T-helper 1 cell treated with Interleukin-12 subunit alpha and Interleukin-12 subunit beta and Interleukin-4 antibody, amounts not matched to agents 30 μg/mL and 1 μg/mL, for 36 hours (primary cell): ENCODE results near the gene ATP10A.

Experiments used
- H3K27ac Mint-ChIP-seq: one replicate; pipeline ENCODE4 v1.8.0; 2021; ENCODE audit warnings: mild to moderate bottlenecking, mixed read lengths
- H3K27me3 Mint-ChIP-seq: one replicate; pipeline ENCODE4 v1.8.0; 2021; ENCODE audit warnings: low read depth, mixed read lengths
- H3K36me3 Mint-ChIP-seq: one replicate; pipeline ENCODE4 v1.8.0; 2021; ENCODE audit warnings: low read depth, mixed read lengths
- H3K4me1 Mint-ChIP-seq: one replicate; pipeline ENCODE4 v1.8.0; 2021; ENCODE audit warnings: low read depth, mixed read lengths
- H3K4me3 Mint-ChIP-seq: one replicate; pipeline ENCODE4 v1.8.0; 2021; ENCODE audit warnings: mild to moderate bottlenecking, moderate library complexity, mixed read lengths
- H3K9me3 Mint-ChIP-seq: one replicate; pipeline ENCODE4 v1.8.0; 2021; ENCODE audit warnings: mixed read lengths

The ATP10A gene

DNA sequence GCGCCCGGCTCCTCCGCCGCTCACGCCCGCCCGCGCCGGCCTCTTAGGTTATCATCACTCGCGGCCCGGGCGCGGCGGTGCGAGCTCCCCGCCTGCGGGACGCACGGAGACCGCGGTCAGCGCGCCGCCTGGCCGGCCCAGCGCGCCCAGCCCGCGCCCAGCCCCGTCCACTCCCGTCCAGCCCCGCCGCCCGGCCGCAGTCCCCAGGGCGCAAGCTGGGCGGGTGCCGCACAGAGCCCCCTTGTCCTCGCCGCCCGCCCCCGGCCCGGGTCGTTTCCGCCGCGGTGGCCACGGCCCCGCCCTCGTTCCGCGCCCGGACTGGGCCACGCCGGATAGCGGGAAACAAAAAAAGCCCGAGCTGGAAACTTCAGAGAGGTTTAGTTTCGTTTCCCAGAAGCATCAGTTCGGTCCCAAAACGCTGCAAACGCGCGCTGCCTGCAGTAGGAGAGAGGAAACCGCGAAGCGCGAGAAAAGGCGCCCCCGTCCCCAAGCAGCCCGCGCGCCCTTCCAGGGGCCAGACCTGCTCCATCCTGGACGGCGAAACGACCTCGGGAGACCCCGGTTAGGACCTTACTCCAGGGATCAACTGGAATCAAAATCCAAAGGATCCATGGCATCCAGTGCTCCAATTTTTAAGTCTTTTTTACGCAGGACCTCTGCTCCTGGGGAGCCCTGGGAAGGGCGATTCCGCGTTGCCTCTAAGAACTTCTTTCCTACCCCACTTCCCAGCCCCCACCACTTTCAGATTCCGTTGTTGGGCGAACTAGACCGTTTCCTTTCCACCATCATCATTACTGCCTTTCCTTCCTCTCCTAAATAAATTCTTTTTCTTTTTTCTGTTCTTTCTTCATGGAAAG is at the start of gene ATP10A:
Gene ATP10A (minus strand): TSS at position 217 of the 857 bp plus-strand sequence. CDS start 231 bp downstream, outside the sequence.
- Mint-ChIP-seq H3K4me1 (peaks cover 31% of the 10 kb centered on the region), H3K4me3 (peak within 1 kb of the TSS; percentile 95), H3K27ac (peak within 1 kb of the TSS; percentile 84), H3K27me3 (peaks cover 6% of the 10 kb centered on the region), H3K36me3 (peaks cover 25% of the 10 kb centered on the region), H3K9me3 (no peaks in the 10 kb centered on the region)

- Mint-ChIP-seq H3K9me3 (no peaks in the 10 kb centered on the region), H3K36me3 (no peaks in the 10 kb centered on the region), H3K4me1 (no peaks in the 10 kb centered on the region), H3K27ac (no peak overlapping the region), H3K4me3 (no peak overlapping the region), H3K27me3 (peaks cover 20% of the 10 kb centered on the region)
These were observed 48.9 kb upstream of the ATP10A start for GRCh38 chr15:25912035-25912434.

DNA sequence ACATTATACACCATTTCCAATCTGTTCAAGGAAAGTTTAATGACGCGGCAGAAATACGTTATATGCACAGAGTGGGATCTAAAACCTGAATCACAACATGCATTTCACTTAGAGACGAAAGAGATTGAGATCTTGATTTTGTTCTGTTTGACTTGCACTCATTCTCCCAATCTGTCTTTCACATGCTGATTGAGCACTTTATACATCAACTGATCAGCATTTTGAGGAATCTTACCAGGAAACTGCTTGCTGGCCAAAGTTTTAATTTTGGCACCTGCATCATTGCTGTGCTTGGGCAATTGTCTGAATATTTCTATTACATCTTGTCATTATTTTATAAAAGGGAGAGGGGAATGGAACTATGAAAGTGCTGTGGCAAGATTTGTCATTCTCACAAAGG is 47.7 kb upstream of the ATP10A start:
- Mint-ChIP-seq H3K4me3 (no peak overlapping the region), H3K27ac (no peak overlapping the region), H3K36me3 (no peaks in the 10 kb centered on the region), H3K9me3 (no peaks in the 10 kb centered on the region), H3K27me3 (peaks cover 12% of the 10 kb centered on the region), H3K4me1 (no peaks in the 10 kb centered on the region)

- no peaks in the 10 kb centered on the region for H3K9me3 Mint-ChIP-seq
- H3K27me3 Mint-ChIP-seq = peaks cover 12% of the 10 kb centered on the region
- no peaks in the 10 kb centered on the region for H3K36me3 Mint-ChIP-seq
- H3K4me3 Mint-ChIP-seq = no peak overlapping the region
- H3K27ac Mint-ChIP-seq = no peak overlapping the region
- no peaks in the 10 kb centered on the region for H3K4me1 Mint-ChIP-seq
These were observed 46.7 kb upstream of the ATP10A start for GRCh38 chr15:25909806-25910205.

DNA sequence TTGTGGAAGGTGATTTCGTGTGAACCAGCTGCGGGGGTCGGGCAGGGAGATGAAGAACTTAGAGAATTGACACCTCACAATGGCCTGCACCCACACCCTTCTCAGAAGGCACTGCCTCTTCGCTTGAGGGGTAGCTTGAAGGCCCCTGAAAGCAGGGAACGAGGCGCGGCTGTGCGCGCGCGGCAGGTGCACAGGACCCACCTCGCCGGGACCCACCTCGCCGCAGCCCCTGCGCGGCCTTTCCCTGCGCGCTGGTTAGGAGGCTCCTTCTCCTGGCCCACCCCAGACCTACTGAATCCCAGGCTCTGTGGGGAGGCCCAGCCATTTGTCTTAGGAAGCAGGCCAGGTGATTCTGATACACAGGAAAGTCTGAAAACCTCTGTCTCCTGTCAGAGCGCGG is 46.2 kb upstream of the ATP10A start:
- H3K9me3 Mint-ChIP-seq = no peaks in the 10 kb centered on the region
- no peaks in the 10 kb centered on the region for H3K36me3 Mint-ChIP-seq
- H3K4me1 Mint-ChIP-seq = no peaks in the 10 kb centered on the region

DNA sequence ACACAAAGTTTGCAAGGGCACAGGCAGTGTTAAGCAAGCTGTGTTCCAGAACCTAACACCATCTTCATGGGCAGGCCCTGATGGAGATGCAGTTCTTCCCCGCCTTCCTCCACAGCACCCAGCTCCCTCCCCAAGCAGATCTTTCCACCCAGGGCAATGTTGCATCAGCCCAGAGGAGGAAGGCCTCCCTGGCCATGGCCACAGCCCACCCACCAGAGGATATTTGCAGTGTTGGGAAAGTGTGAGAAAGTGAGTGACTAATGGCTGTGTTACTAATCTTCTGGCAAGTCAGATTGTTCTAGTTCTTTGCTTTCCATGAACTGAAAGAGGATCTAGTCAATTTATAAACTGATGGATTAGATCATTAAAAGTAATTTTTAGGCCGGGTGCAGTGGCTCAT is 42.0 kb upstream of the ATP10A start:
- Mint-ChIP-seq H3K36me3 (no peaks in the 10 kb centered on the region), H3K4me1 (peaks cover 6% of the 10 kb centered on the region), H3K27ac (no peak overlapping the region), H3K4me3 (no peak overlapping the region), H3K9me3 (no peaks in the 10 kb centered on the region), H3K27me3 (no peaks in the 10 kb centered on the region)

More for the DNA sequence above, 46.2 kb upstream of the ATP10A start:
- Mint-ChIP-seq H3K4me3 (no peak overlapping the region), H3K27ac (no peak overlapping the region), H3K27me3 (peaks cover 12% of the 10 kb centered on the region)

GRCh38 chr15:25903024-25903581 is 40.0 kb upstream of the ATP10A start:
- peaks cover 6% of the 10 kb centered on the region for H3K4me1 Mint-ChIP-seq
- H3K36me3 Mint-ChIP-seq = no peaks in the 10 kb centered on the region
- H3K27me3 Mint-ChIP-seq = no peaks in the 10 kb centered on the region
- no peaks in the 10 kb centered on the region for H3K9me3 Mint-ChIP-seq
- H3K4me3 Mint-ChIP-seq = no peak overlapping the region
- H3K27ac Mint-ChIP-seq = no peak overlapping the region

- H3K27ac Mint-ChIP-seq = no peak overlapping the region
These were observed 38.9 kb upstream of the ATP10A start for GRCh38 chr15:25901811-25902605.

GRCh38 chr15:25900901-25901300 is 37.8 kb upstream of the ATP10A start:
- Mint-ChIP-seq H3K9me3 (no peaks in the 10 kb centered on the region), H3K36me3 (no peaks in the 10 kb centered on the region), H3K27me3 (peaks cover 3% of the 10 kb centered on the region), H3K4me1 (peaks cover 6% of the 10 kb centered on the region), H3K27ac (no peak overlapping the region), H3K4me3 (no peak overlapping the region)

More at GRCh38 chr15:25901811-25902605, 38.9 kb upstream of the ATP10A start:
- Mint-ChIP-seq H3K9me3 (no peaks in the 10 kb centered on the region), H3K4me1 (peaks cover 6% of the 10 kb centered on the region), H3K4me3 (no peak overlapping the region), H3K27me3 (no peaks in the 10 kb centered on the region), H3K36me3 (no peaks in the 10 kb centered on the region)

DNA sequence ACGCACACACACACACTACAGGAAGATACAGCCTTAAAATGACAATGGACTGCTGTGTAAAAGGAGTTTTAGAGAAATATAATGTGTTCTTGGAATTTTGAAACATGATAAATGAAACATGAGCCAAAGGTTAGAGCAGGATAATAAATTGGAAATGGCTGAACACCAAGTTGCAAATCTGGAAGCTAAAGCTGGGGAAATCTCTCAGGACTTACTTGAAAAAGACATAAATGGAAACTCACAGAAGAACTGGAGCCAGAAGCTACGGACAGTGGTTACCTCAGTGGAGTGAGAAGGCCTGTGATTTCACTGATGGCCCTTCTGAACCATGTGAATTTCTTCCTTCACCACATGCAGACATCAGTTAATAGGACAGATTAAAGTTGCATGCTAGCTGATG is 37.3 kb upstream of the ATP10A start:
- no peaks in the 10 kb centered on the region for H3K9me3 Mint-ChIP-seq
- peaks cover 6% of the 10 kb centered on the region for H3K4me1 Mint-ChIP-seq
- peaks cover 3% of the 10 kb centered on the region for H3K27me3 Mint-ChIP-seq
- no peak overlapping the region for H3K4me3 Mint-ChIP-seq
- H3K36me3 Mint-ChIP-seq = no peaks in the 10 kb centered on the region
- no peak overlapping the region for H3K27ac Mint-ChIP-seq

DNA sequence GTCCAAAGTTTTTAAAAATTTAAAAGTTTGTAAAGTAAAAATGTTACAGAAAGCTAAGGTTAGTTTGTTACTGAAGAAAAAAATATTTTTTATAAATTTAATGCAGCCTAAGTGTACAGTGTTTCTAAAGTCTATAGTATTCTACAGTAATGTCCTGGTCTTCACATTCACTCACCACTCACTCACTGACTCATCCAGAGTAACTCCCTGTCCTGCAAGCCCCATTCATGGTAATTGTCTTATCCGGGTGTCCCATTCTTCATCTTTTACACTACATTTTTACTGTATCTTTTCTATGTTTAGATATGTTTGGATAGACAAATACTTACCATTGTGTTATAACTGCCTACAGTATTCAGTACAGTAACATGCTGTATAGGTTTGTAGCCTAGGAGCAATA is 36.7 kb upstream of the ATP10A start:
- Mint-ChIP-seq H3K36me3 (no peaks in the 10 kb centered on the region), H3K27me3 (peaks cover 7% of the 10 kb centered on the region), H3K9me3 (no peaks in the 10 kb centered on the region), H3K4me1 (peaks cover 6% of the 10 kb centered on the region), H3K4me3 (no peak overlapping the region), H3K27ac (no peak overlapping the region)

- Mint-ChIP-seq H3K9me3 (no peaks in the 10 kb centered on the region), H3K27ac (no peak overlapping the region), H3K27me3 (peaks cover 20% of the 10 kb centered on the region), H3K4me1 (no peaks in the 10 kb centered on the region), H3K36me3 (no peaks in the 10 kb centered on the region), H3K4me3 (no peak overlapping the region)
These were observed 34.5 kb upstream of the ATP10A start for GRCh38 chr15:25897658-25898057.

- H3K27me3 Mint-ChIP-seq = peaks cover 23% of the 10 kb centered on the region
- H3K4me3 Mint-ChIP-seq = no peak overlapping the region
- H3K4me1 Mint-ChIP-seq = no peaks in the 10 kb centered on the region
- no peaks in the 10 kb centered on the region for H3K36me3 Mint-ChIP-seq
- no peak overlapping the region for H3K27ac Mint-ChIP-seq
- no peaks in the 10 kb centered on the region for H3K9me3 Mint-ChIP-seq
These were observed 31.3 kb upstream of the ATP10A start for GRCh38 chr15:25894371-25894902.

GRCh38 chr15:25893596-25893995 is 30.5 kb upstream of the ATP10A start:
- Mint-ChIP-seq H3K27me3 (peaks cover 23% of the 10 kb centered on the region), H3K36me3 (no peaks in the 10 kb centered on the region), H3K27ac (no peak overlapping the region), H3K4me3 (no peak overlapping the region), H3K4me1 (no peaks in the 10 kb centered on the region), H3K9me3 (no peaks in the 10 kb centered on the region)
